ENCODE results near the gene TRPC1.
"Not testable (repeated sequence)": the region's sequence is repeated elsewhere in the genome, so short reads cannot be mapped to it uniquely, and the experiment has no call there.

TRPC1 gene

GRCh38 chr3:142723968-142724681 is at the start of gene TRPC1:
Gene TRPC1 (plus strand): TSS chr3:142724034. CDS start chr3:142724560, 526 bp downstream.
- peak; percentile 9 to 61 (median 56) for DNase-seq (ENCODE audit: low read depth in 3 of 3)

- no peak for DNase-seq (ENCODE audit: low read depth in 3 of 3)
Observed at GRCh38 chr3:142676151-142676550, 47.7 kb upstream of the TRPC1 start.

GRCh38 chr3:142680710-142681109 is 43.1 kb upstream of the TRPC1 start:
- DNase-seq (ENCODE audit: low read depth in 3 of 3) = no peak

GRCh38 chr3:142690613-142691012 is 33.2 kb upstream of the TRPC1 start:
- DNase-seq (ENCODE audit: low read depth in 3 of 3) = no peak

GRCh38 chr3:142691527-142691926 is 32.3 kb upstream of the TRPC1 start:
- no peak for DNase-seq (ENCODE audit: low read depth in 3 of 3)

- no peak for DNase-seq (ENCODE audit: low read depth in 3 of 3)
Observed at GRCh38 chr3:142693136-142693853, 30.5 kb upstream of the TRPC1 start.

- DNase-seq (ENCODE audit: low read depth in 3 of 3) = no peak
Observed at GRCh38 chr3:142694225-142694624, 29.6 kb upstream of the TRPC1 start.

- DNase-seq (ENCODE audit: low read depth in 3 of 3) = no peak
Observed at GRCh38 chr3:142705198-142705597, 18.6 kb upstream of the TRPC1 start.

- DNase-seq (ENCODE audit: low read depth in 3 of 3) = no peak
Observed at GRCh38 chr3:142706321-142707127, 17.3 kb upstream of the TRPC1 start.

- no peak for DNase-seq (ENCODE audit: low read depth in 3 of 3)
Observed at GRCh38 chr3:142709207-142709606, 14.6 kb upstream of the TRPC1 start.

- not testable (repeated sequence) for DNase-seq (ENCODE audit: low read depth in 3 of 3)
Observed at GRCh38 chr3:142714882-142715281, 9.0 kb upstream of the TRPC1 start.

- no peak for DNase-seq (ENCODE audit: low read depth in 3 of 3)
Observed at GRCh38 chr3:142716102-142716501, 7.7 kb upstream of the TRPC1 start.

- peak in 2 of 3 experiments; percentile 48 to 68 for DNase-seq (ENCODE audit: low read depth in 3 of 3)
Observed at GRCh38 chr3:142723665-142723967, 218 bp upstream of the TRPC1 start.

- peak in 1 of 3 experiments; percentile 11 for DNase-seq (ENCODE audit: low read depth in 3 of 3)
Observed at GRCh38 chr3:142724682-142725356, 985 bp downstream of the TRPC1 start.

GRCh38 chr3:142725357-142725739 is 1.5 kb downstream of the TRPC1 start:
- no peak for DNase-seq (ENCODE audit: low read depth in 3 of 3)

- no peak for DNase-seq (ENCODE audit: low read depth in 3 of 3)
Observed at GRCh38 chr3:142726017-142726416, 2.2 kb downstream of the TRPC1 start.

GRCh38 chr3:142732066-142732465 is 8.2 kb downstream of the TRPC1 start:
- no peak for DNase-seq (ENCODE audit: low read depth in 3 of 3)

GRCh38 chr3:142734834-142735233 is 11.0 kb downstream of the TRPC1 start:
- DNase-seq (ENCODE audit: low read depth in 3 of 3) = no peak

GRCh38 chr3:142735462-142735861 is 11.6 kb downstream of the TRPC1 start:
- no peak for DNase-seq (ENCODE audit: low read depth in 3 of 3)

GRCh38 chr3:142738396-142738795 is 14.6 kb downstream of the TRPC1 start:
- no peak for DNase-seq (ENCODE audit: low read depth in 3 of 3)

- no peak for DNase-seq (ENCODE audit: low read depth in 3 of 3)
Observed at GRCh38 chr3:142746646-142747045, 22.8 kb downstream of the TRPC1 start.

GRCh38 chr3:142750531-142750930 is 26.7 kb downstream of the TRPC1 start:
- DNase-seq (ENCODE audit: low read depth in 3 of 3) = not testable (repeated sequence)
